OCI-LY7 (cell line): Measurements from ENCODE around the gene PPP2R3B. TPM values are rescaled to one million over a fixed set of nuclear protein-coding genes. Genes with fewer than 3 reads are reported as not detected.

Experiments used
- BruUV-seq: library from RNA; stranded (reverse); fragments of 400-500 nt; replicated peaks from 2 replicates; lab custom pipeline; 2021; lab: Mats Ljungman, UMichigan
- CTCF ChIA-PET: fragments of 300-600 bp; sonication (Branson Sonifier 250); formaldehyde crosslinking; loops from one replicate; lab custom pipeline; 2022; ENCODE audit warnings: antibody characterized with exemption; ENCODE audit not compliant: unreplicated experiment; lab: Charles Lee
- POLR2A ChIA-PET: fragments of 300-600 bp; sonication (Branson Sonifier 250); formaldehyde crosslinking; loops from one replicate; lab custom pipeline; 2022; ENCODE audit warnings: antibody characterized with exemption; lab: Charles Lee
- DNase-seq: peaks from one replicate; pipeline ENCODE4 v3.0.0-alpha.2; 2015; ENCODE audit warnings: low spot score
- H2AFZ ChIP-seq: fragments of 200-600 bp; sonication (generic), shearing (Covaris generic); 2 replicates; pipeline ENCODE4 v1.6.1; 2014; ENCODE audit warnings: mild to moderate bottlenecking, antibody characterized with exemption, low read length, moderate library complexity
- H3K27ac ChIP-seq: fragments of 200-600 bp; sonication (generic); 2 replicates; pipeline ENCODE4 v1.5.1; 2014; ENCODE audit warnings: mixed run types, low read depth, mild to moderate bottlenecking, moderate library complexity, low read length, inconsistent platforms; ENCODE audit not compliant: poor library complexity, severe bottlenecking
- H3K36me3 ChIP-seq: fragments of 200-600 bp; sonication (generic); 2 replicates; pipeline ENCODE4 v1.6.1; 2014; ENCODE audit warnings: mild to moderate bottlenecking, antibody characterized with exemption, low read length, moderate library complexity, mixed read lengths; ENCODE audit not compliant: insufficient read depth
- H3K4me1 ChIP-seq: fragments of 200-600 bp; sonication (generic); 2 replicates; pipeline ENCODE4 v1.5.1; 2014; ENCODE audit warnings: mild to moderate bottlenecking, low read length; ENCODE audit not compliant: insufficient read depth, poor library complexity, severe bottlenecking
- H3K4me2 ChIP-seq: fragments of 200-600 bp; sonication (generic); 2 replicates; pipeline ENCODE4 v1.6.1; 2014; ENCODE audit warnings: mild to moderate bottlenecking, low read length
- H3K4me3 ChIP-seq: fragments of 200-600 bp; sonication (generic); 2 replicates; pipeline ENCODE4 v1.5.1; 2014; ENCODE audit warnings: mild to moderate bottlenecking, low read depth, low read length; ENCODE audit not compliant: poor library complexity, severe bottlenecking
- H3K79me2 ChIP-seq: fragments of 200-600 bp; sonication (generic); 2 replicates; pipeline ENCODE4 v1.6.1; 2016; ENCODE audit warnings: low read depth, mild to moderate bottlenecking, low read length, moderate library complexity, mixed read lengths; ENCODE audit not compliant: insufficient read depth
- H3K9me2 ChIP-seq: fragments of 200-600 bp; sonication (generic); 2 replicates; pipeline ENCODE4 v1.6.1; 2016; ENCODE audit warnings: mild to moderate bottlenecking, low read length, mixed read lengths; ENCODE audit not compliant: insufficient read depth
- H3K9me3 ChIP-seq: fragments of 200-600 bp; sonication (generic); 2 replicates; pipeline ENCODE4 v1.6.1; 2014; ENCODE audit warnings: mild to moderate bottlenecking, mixed run types, low read length, mixed read lengths
- H4K20me1 ChIP-seq: fragments of 200-600 bp; sonication (generic); 2 replicates; pipeline ENCODE4 v1.6.1; 2014; ENCODE audit warnings: mild to moderate bottlenecking, antibody characterized with exemption, low read length, moderate library complexity, mixed read lengths; ENCODE audit not compliant: insufficient read depth
- EZH2phosphoT487 ChIP-seq: fragments of 200-600 bp; sonication (generic); IDR thresholded peaks from 2 replicates; pipeline ENCODE4 v1.6.1; 2018; ENCODE audit warnings: low read depth, borderline replicate concordance, mild to moderate bottlenecking, mixed run types, antibody characterized with exemption, low read length, moderate library complexity, mixed read lengths
- intact Hi-C: fragments of 100-400 bp; cut with micrococcal nuclease; formaldehyde crosslinking; loops from one replicate; pipeline ENCODE4 v1.10.0; 2022; ENCODE audit not compliant: unreplicated experiment
- total RNA-seq, 2 experiments: library from RNA; depleted of rRNA in 1 of 2; stranded (reverse); fragments of >200 nt in 1 of 2; shearing (Covaris generic) in 1 of 2; gene quantifications; 2 replicates each; pipeline ENCODE4 v1.2.3, GENCODE V29; 2014 to 2022
- TF ChIP-seq, protein P1 (sequence below): fragments of 200-600 bp; sonication (generic); conservative IDR thresholded peaks from 2 replicates; pipeline ENCODE4 v1.5.1; 2014; ENCODE audit warnings: mild to moderate bottlenecking, antibody characterized with exemption, low read length, moderate library complexity, mixed read lengths

Gene PPP2R3B
- total RNA-seq, 2 experiments from 2014 or later, result 270 to 342 TPM

DNA sequence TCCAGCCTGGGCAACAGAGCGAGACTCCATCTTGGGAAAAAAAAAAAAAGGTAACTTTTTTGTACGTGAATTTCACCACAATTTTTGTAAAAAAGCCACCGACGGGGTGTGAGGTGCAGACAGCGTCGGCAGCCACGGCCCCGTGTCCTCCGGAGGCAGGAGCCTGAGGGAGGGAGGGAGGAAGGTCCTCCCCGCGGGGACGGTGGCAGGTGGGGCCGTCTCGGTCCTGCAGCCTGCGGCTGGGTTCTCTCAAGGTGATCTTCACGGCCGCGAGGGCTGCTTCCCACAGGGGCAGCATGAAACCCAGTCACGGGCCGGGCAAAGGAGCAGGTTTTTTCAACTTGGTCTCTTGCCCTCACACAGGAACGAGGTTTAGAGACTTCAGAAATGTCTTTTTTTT lies 91.6 kb downstream of the PPP2R3B start:
- BruUV-seq, result no TSS peak
- DNase-seq, result no peak

DNA sequence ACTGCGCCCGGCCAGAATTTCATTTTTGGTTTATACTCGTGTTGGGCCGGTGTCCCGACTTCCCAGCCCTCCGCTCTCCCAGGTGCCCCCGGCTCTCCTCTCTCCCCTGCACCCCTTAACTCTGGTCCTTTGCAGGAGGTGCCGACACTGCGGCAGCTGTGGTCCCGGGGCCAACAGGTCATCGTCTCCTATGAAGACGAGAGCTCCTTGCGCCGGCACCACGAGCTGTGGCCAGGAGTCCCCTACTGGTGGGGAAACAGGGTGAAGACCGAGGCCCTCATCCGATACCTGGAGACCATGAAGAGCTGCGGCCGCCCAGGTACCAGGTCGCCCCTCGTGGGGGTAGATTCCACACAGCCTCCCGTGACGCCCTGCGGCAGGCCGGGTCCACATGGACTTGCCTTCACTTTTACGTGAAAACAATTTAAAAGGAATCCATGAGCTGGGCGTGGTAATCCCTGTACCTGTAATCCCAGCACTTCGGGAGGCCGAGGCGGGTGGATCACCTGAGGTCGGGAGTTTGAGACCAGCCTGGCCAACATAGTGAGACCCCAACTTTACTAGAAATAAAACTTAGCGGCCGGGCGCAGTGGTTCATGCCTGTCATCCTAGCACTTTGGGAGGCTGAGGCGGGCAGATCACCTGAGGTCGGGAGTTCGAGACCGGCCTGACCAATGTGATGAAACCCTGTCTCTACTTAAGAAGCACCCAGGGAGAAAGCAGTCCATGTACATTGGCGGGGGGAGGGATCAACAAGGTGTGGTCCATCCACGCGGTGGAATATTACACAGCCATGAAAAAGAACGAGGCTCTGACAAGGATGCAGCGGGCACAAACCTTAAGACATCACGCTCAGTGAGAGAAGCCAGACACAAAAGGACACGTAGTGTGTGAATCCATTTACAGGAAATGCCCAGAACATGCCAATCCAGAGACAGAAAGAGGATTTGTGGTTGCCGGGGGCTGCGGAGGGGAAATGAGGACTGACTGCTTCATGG lies 93.5 kb downstream of the PPP2R3B start:
- Histone ChIP-seq H3K27ac (no peak overlapping the region), H3K36me3 (peaks cover 74% of the 10 kb centered on the region), H3K79me2 (no peaks in the 10 kb centered on the region; the same call in 1 of the 2 replicates), H3K9me3 (no peaks in the 10 kb centered on the region), H3K9me2 (no peaks in the 10 kb centered on the region), H3K4me1 (no peaks in the 10 kb centered on the region), H4K20me1 (no peaks in the 10 kb centered on the region; the same call in 1 of the 2 replicates), H2AFZ (no peak overlapping the region), H3K4me2 (no peak overlapping the region), H3K4me3 (no peak overlapping the region)
- TF ChIP-seq, protein P1, sequence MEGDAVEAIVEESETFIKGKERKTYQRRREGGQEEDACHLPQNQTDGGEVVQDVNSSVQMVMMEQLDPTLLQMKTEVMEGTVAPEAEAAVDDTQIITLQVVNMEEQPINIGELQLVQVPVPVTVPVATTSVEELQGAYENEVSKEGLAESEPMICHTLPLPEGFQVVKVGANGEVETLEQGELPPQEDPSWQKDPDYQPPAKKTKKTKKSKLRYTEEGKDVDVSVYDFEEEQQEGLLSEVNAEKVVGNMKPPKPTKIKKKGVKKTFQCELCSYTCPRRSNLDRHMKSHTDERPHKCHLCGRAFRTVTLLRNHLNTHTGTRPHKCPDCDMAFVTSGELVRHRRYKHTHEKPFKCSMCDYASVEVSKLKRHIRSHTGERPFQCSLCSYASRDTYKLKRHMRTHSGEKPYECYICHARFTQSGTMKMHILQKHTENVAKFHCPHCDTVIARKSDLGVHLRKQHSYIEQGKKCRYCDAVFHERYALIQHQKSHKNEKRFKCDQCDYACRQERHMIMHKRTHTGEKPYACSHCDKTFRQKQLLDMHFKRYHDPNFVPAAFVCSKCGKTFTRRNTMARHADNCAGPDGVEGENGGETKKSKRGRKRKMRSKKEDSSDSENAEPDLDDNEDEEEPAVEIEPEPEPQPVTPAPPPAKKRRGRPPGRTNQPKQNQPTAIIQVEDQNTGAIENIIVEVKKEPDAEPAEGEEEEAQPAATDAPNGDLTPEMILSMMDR, result no peak
- no peak for TF ChIP-seq EZH2phosphoT487
- DNase-seq, result no peak
- intact Hi-C loops, result no loop called here
- ChIA-PET POLR2A (no interaction called here), CTCF (no interaction called here)
- BruUV-seq, result no TSS peak

More for the DNA sequence above, 91.6 kb downstream of the PPP2R3B start:
- Histone ChIP-seq H3K4me2 (no peak overlapping the region), H3K9me3 (no peaks in the 10 kb centered on the region), H2AFZ (no peak overlapping the region), H3K36me3 (peaks cover 70% of the 10 kb centered on the region), H4K20me1 (no peaks in the 10 kb centered on the region), H3K79me2 (no peaks in the 10 kb centered on the region), H3K27ac (no peak overlapping the region), H3K4me3 (no peak overlapping the region), H3K9me2 (no peaks in the 10 kb centered on the region), H3K4me1 (no peaks in the 10 kb centered on the region)
- POLR2A ChIA-PET, result no interaction called here
- intact Hi-C loops, result no loop called here
- CTCF ChIA-PET, result no interaction called here
- TF ChIP-seq EZH2phosphoT487, result no peak
- TF ChIP-seq, protein P1, result no peak
